K562 (cell line): ENCODE measurements around the gene MED22. TPM values are rescaled to one million over a fixed set of nuclear protein-coding genes. Genes with fewer than 3 reads are reported as not detected.

Experiments used
- ATAC-seq: fragments of 200-7000 bp; cut with Tn5 transposase; 3 replicates; pipeline ENCODE4 v1.9.1; 2020; ENCODE audit warnings: moderate library complexity
- BruUV-seq: library from RNA; stranded (reverse); fragments of 400-500 nt; replicated peaks from 2 replicates; lab custom pipeline; 2021; lab: Mats Ljungman, UMichigan
- CTCF ChIA-PET: fragments of 300-600 bp; formaldehyde crosslinking; extraction: SDS; loops from one replicate; lab custom pipeline; 2021; ENCODE audit warnings: low intra/inter-chr PET ratio; lab: Yijun Ruan, JAX
- POLR2A ChIA-PET: fragments of 300-600, 350-650 bp; sonication (Branson Sonifier 250); formaldehyde crosslinking; extraction: SDS; loops from one replicate; lab custom pipeline; 2021; ENCODE audit warnings: antibody characterized with exemption, inconsistent platforms; lab: Yijun Ruan, JAX
- DNase-seq, 4 experiments: peaks; one replicate each; pipeline versions ENCODE4 v3.0.0 to v3.0.0-alpha.2; 2011 to 2018; ENCODE audit warnings: low spot score in 3 of 4, mixed read lengths in 3 of 4; ENCODE audit errors: extremely low read depth in 1 of 4
- FAIRE-seq: peaks from 2 replicates; lab custom pipeline; 2011; peaks lifted over from hg19 to GRCh38; lab: Jason Lieb, UNC
- H2AFZ ChIP-seq: 2 replicates; pipeline ENCODE4 v1.6.0; 2011; ENCODE audit warnings: low read depth, low read length, control low read depth, inconsistent platforms
- H3K27ac ChIP-seq: fragments of 200-600 bp; 3 replicates; pipeline ENCODE4 v1.8.0; 2011; ENCODE audit warnings: low read depth, mild to moderate bottlenecking, control low read depth, inconsistent platforms, low read length, moderate library complexity, mixed read lengths; ENCODE audit errors: extremely low read depth
- H3K27me3 ChIP-seq, 2 experiments: fragments of 300-600 bp in 1 of 2; 2 replicates in 1 of 2; 3 replicates in 1 of 2; pipeline versions ENCODE4 v1.6.0 to v1.8.0; 2011; ENCODE audit warnings: inconsistent platforms in 2 of 2, low read length in 2 of 2, mild to moderate bottlenecking in 1 of 2, mixed read lengths in 1 of 2, moderate library complexity in 1 of 2; ENCODE audit not compliant: control insufficient read depth in 2 of 2, insufficient read depth in 2 of 2
- H3K36me3 ChIP-seq: fragments of 300-600 bp; 3 replicates; pipeline ENCODE4 v1.8.0; 2011; ENCODE audit warnings: mild to moderate bottlenecking, low read length, inconsistent platforms; ENCODE audit not compliant: control insufficient read depth, insufficient read depth
- H3K4me1 ChIP-seq, 2 experiments: fragments of 200-600 bp in 1 of 2; replicated peaks in 1 of 2; 2 replicates in 1 of 2; 3 replicates in 1 of 2; pipeline versions ENCODE4 v1.5.1 to v1.8.0; 2011; ENCODE audit warnings: inconsistent platforms in 2 of 2, low read length in 2 of 2, mild to moderate bottlenecking in 1 of 2, mixed read lengths in 1 of 2, moderate library complexity in 1 of 2; ENCODE audit not compliant: control insufficient read depth in 2 of 2, insufficient read depth in 2 of 2
- H3K4me2 ChIP-seq: 2 replicates; pipeline ENCODE4 v1.6.1; 2011; ENCODE audit warnings: low read length, control low read depth, inconsistent platforms, mixed read lengths; ENCODE audit not compliant: insufficient read depth
- H3K4me3 ChIP-seq: fragments of 200-600 bp; sonication (generic), shearing (Covaris generic); 2 replicates; pipeline ENCODE4 v1.5.1; 2016; ENCODE audit warnings: control low read depth, inconsistent platforms
- H3K79me2 ChIP-seq: fragments of 200-600 bp; 3 replicates; pipeline ENCODE4 v1.8.0; 2011; ENCODE audit warnings: low read length, inconsistent platforms; ENCODE audit not compliant: control insufficient read depth, insufficient read depth
- H3K9ac ChIP-seq, 2 experiments: 2 replicates each; pipeline versions ENCODE4 v1.6.0 to v1.6.1; 2011; ENCODE audit warnings: low read depth in 2 of 2, low read length in 2 of 2, control low read depth in 1 of 2, inconsistent platforms in 1 of 2, mild to moderate bottlenecking in 1 of 2, mixed read lengths in 1 of 2; ENCODE audit not compliant: insufficient read depth in 1 of 2
- H3K9me1 ChIP-seq: one replicate; pipeline ENCODE4 v1.6.0; 2011; ENCODE audit warnings: inconsistent platforms, mild to moderate bottlenecking, low read length, moderate library complexity; ENCODE audit not compliant: control insufficient read depth, insufficient read depth
- H3K9me3 ChIP-seq: replicated peaks from 2 replicates; pipeline ENCODE4 v1.5.1; 2011; ENCODE audit warnings: low read depth, low read length, inconsistent platforms; ENCODE audit not compliant: control insufficient read depth, insufficient read depth
- H4K20me1 ChIP-seq: replicated peaks from 2 replicates; pipeline ENCODE4 v1.6.1; 2011; ENCODE audit warnings: low read length, inconsistent platforms, mixed read lengths; ENCODE audit not compliant: control insufficient read depth, insufficient read depth
- CCNT2 ChIP-seq: IDR thresholded peaks from 2 replicates; pipeline ENCODE4 v1.6.1; 2011; ENCODE audit warnings: borderline replicate concordance, low read depth, mild to moderate bottlenecking, moderate library complexity, mixed read lengths, low read length; ENCODE audit not compliant: insufficient read length; ENCODE audit errors: extremely low read depth
- ETV6 ChIP-seq, 3 experiments: fragments of 150-350 bp in 1 of 3; sonication (generic) in 1 of 3; formaldehyde crosslinking in 1 of 3; IDR thresholded peaks; 2 replicates each; pipeline versions ENCODE4 v1.6.1 to v1.8.0; 2014 to 2022; ENCODE audit warnings: borderline replicate concordance in 2 of 3, low read depth in 2 of 3, antibody characterized with exemption in 1 of 3, low read length in 1 of 3, mild to moderate bottlenecking in 1 of 3, missing genetic modification reagents in 1 of 3
- FUS ChIP-seq: fragments of 200-400 bp; formaldehyde crosslinking; optimal IDR thresholded peaks from 2 replicates; pipeline ENCODE3; 2017; ENCODE audit warnings: low read depth, low read length
- IRF9 ChIP-seq: fragments of 450-650 bp; IDR thresholded peaks from 2 replicates; pipeline ENCODE4 v1.6.1; 2016; ENCODE audit warnings: missing biosample characterization, missing genetic modification characterization
- POLR2G ChIP-seq: fragments of 200-400 bp; formaldehyde crosslinking; IDR thresholded peaks from 2 replicates; pipeline ENCODE4 v1.6.1; 2017; ENCODE audit warnings: low read depth, mild to moderate bottlenecking, antibody characterized with exemption, low read length, moderate library complexity
- SAFB2 ChIP-seq: fragments of 200-400 bp; formaldehyde crosslinking; IDR thresholded peaks from 2 replicates; pipeline ENCODE4 v1.6.1; 2018; ENCODE audit warnings: borderline replicate concordance, low read length, low read depth, moderate library complexity; ENCODE audit not compliant: severe bottlenecking
- SMARCB1 ChIP-seq: IDR thresholded peaks from 2 replicates; pipeline ENCODE4 v1.6.1; 2011; ENCODE audit warnings: improper control_type of control experiment, low read depth; ENCODE audit not compliant: insufficient read length
- WGBS: fragments of 100-300 bp; shearing (Covaris generic); methylation state at CpG from one replicate; pipeline ENCODE4 v1.1.6; 2016; ENCODE audit warnings: low coverage, mixed read lengths; ENCODE audit not compliant: insufficient coverage; ENCODE audit errors: missing lambda C conversion rate; 5-methylcytosine and 5-hydroxymethylcytosine counted together
- in situ Hi-C: fragments of 300-500 bp; cut with MboI; formaldehyde crosslinking; loops from 4 replicates; pipeline ENCODE4 v1.15.0; 2018; ENCODE audit warnings: inconsistent platforms, mixed read lengths
- intact Hi-C: fragments of 100-400 bp; cut with micrococcal nuclease; formaldehyde crosslinking; loops from 2 replicates; pipeline ENCODE4 v1.14.2; 2022
- polyA plus RNA-seq, 8 experiments: library from polyadenylated mRNA; depleted of rRNA in 4 of 8; stranded (reverse) in 5 of 8; unstranded in 3 of 8; fragments of >200 nt; fragmentation: Nextera tagmentation in 2 of 8; fragmentation: Illumina TruSeq in 1 of 8; extraction: Ambion mirVana in 2 of 8; extraction: Trizol in 1 of 8; gene quantifications; 2 replicates each; pipeline versions ENCODE4 v1.2.1 to v1.2.3, GENCODE V29; 2011 to 2014; ENCODE audit warnings: inconsistent platforms in 1 of 8, missing spikeins in 1 of 8
- total RNA-seq, 7 experiments: library from RNA; depleted of rRNA in 6 of 7; stranded (reverse); fragments of >200 nt in 6 of 7; fragmentation: Illumina TruSeq in 2 of 7; extraction: Trizol in 2 of 7; gene quantifications; 2 replicates each; pipeline versions ENCODE4 v1.2.1 to v1.2.3, GENCODE V29; 2011 to 2021; ENCODE audit warnings: low replicate concordance in 1 of 7

MED22 gene
- total and polyA plus RNA-seq, 9 of the 15 experiments (the other 6 are each of a cell fraction or from before 2014, with no cell fraction given), result 0.73 to 35.6 (median 22.3) TPM

GRCh38 chr9:133341369-133342068 is 6.4 kb downstream of the MED22 start:
- H3K36me3 ChIP-seq, result peaks cover 83% of the 10 kb centered on the region
- in situ Hi-C loops (no loop called here), intact Hi-C loops (no loop called here)
- FAIRE-seq (no peak), DNase-seq (no peak), ATAC-seq (no peak)
- H4K20me1 ChIP-seq, result peaks cover 2% of the 10 kb centered on the region; the same call in 1 of the 2 replicates
- ChIA-PET POLR2A (interaction anchor here (0.5 to 2.7 kb wide), 5 partner anchors 9 to 107 kb away, joined by 3 to 18 read pairs (median 5); no protein-coding TSS in a partner anchor), CTCF (no interaction called here)
- H3K4me3 ChIP-seq, result no peak overlapping the region
- H3K4me2 ChIP-seq, result no peak overlapping the region
- H3K27ac ChIP-seq, result no peak overlapping the region
- WGBS, result 90% methylated on average over 14 of the region's 15 CpGs
- peaks cover 9 to 31% of the 10 kb centered on the region in 2 experiments; a peak in 4 of 5 replicates for H3K4me1 ChIP-seq
- TF ChIP-seq CCNT2 (no peak), IRF9 (no peak), POLR2G (0 out of 2 replicates have a peak, but pooled peaks have one; percentile 6), FUS (no peak), SMARCB1 (no peak), ETV6 (IDR thresholded peaks at IDR 0.05; ENCODE audit: borderline replicate concordance in 1 of 2, low read depth in 2 of 2, low read length in 1 of 2) (no peak), ETV6 (CRISPR knock-in tag; IDR thresholded peaks at IDR 0.05; ENCODE audit: borderline replicate concordance) (no peak), SAFB2 (no peak)
- H3K79me2 ChIP-seq, result peaks cover 14% of the 10 kb centered on the region
- BruUV-seq, result no TSS peak
- no peaks in the 10 kb centered on the region for H3K9me1 ChIP-seq
- H2AFZ ChIP-seq, result no peak overlapping the region
- no peaks in the 10 kb centered on the region for H3K9me3 ChIP-seq
- peak overlapping the region in 1 of 2 experiments; percentile 80; a peak in 2 of 4 replicates for H3K9ac ChIP-seq
- H3K27me3 ChIP-seq, result no peaks in the 10 kb centered on the region
